HG03439 (cell line): Measurements from ENCODE around the gene NOSIP.

Source experiments
- ATAC-seq: cut with Tn5 transposase; IDR thresholded peaks from one replicate; pipeline ENCODE4 v1.9.1; 2021; ENCODE audit warnings: mild to moderate bottlenecking, moderate library complexity; ENCODE audit not compliant: unreplicated experiment

The NOSIP gene

DNA sequence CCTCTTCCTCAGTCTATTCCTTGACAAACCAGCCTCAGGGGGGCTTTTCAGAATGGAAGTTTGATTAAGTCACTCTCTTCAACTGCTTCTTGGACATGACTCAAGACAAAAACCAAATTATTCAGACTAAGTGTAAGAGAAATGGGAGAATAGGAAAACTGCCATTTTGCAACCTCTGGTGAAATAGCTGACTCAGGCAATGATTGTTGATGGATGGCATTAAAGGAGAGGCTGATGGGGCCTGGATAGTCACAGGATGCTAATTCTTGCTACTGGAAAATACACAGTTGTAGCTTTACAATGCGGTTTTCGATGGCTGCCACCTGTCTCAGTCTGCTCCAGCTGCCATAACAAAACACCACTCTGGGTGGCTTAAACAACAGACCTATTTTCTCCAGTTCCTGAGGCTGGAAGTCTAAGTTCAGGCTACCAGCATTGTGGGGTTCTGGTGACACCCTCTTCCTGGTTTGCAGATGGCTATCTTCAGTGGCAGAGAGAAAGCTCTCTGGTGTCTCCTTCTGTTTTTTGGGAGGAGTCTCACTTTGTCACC, 6.1 kb downstream of the NOSIP start:
- ATAC-seq = no peak

DNA sequence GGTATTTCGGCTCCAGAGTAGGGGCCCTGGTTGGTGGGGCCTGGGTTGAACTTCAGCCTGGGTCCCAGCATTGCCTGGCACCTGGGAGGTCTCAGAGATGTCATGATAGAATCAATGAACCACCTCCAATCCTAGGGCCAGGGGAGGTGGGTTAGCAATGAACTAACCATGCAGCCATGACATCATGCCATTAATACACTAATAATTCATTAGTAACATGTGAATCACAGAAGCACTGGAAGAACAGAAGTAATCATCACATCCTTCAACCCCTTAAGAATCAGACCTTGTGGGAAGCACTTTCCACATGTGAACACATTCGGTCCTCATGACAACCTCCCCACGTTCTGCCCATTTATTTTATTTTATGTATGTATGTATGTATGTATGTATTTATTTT, 6.9 kb downstream of the NOSIP start:
- ATAC-seq = no peak

GRCh38 chr19:49573009-49573408, 7.3 kb downstream of the NOSIP start:
- no peak for ATAC-seq

GRCh38 chr19:49570997-49571676, 9.2 kb downstream of the NOSIP start:
- no peak for ATAC-seq

GRCh38 chr19:49570138-49570856, 10.1 kb downstream of the NOSIP start:
- no peak for ATAC-seq

DNA sequence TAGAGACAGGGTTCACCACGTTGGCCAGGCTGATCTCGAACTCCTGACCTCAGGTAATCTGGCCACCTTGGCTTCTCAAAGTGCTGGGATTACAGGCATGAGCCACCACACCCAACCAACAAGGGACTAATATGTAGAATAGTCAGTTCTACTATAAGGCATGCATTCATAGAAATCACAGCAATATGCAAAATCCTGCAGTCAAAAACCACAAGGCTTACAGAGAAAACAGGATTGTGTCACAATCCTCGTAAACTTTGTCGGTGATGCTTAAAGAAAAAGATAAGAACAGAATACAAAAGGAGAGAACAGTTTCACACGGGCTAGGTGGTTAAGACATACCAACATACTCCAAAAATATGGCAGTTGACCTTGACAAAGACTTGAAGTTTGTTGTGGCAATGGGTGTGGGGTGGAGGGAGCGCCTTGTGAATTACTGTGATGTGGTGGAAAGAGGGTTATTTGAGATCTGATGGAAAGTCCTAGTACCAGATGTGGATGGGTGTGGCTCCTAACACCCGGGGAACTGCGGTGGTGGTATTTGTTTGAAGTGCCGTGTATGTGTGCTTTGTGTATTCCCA, 12.4 kb downstream of the NOSIP start:
- no peak for ATAC-seq

GRCh38 chr19:49566302-49566701, 14.1 kb downstream of the NOSIP start:
- ATAC-seq = no peak

DNA sequence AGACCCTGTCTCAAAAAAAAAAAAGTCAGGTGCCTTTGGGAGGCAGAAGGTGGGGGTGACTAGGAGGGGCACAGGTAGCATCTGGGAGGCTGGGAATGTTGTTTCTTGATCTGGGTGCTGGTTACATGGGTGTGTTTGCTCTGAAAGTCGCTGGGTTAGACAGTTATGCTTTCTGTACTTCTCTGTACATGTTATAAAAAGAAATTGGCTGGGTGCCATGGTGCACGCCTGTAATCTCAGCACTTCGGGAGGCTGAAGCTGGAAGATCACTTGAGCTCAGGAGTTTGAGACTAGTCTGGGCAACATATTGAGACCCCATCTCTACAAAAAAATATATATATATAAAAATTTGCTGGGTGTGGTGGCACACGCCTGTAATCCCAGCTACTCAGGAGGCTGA, 15.1 kb downstream of the NOSIP start:
- no peak for ATAC-seq

GRCh38 chr19:49564616-49565045, 15.7 kb downstream of the NOSIP start:
- ATAC-seq = no peak

DNA sequence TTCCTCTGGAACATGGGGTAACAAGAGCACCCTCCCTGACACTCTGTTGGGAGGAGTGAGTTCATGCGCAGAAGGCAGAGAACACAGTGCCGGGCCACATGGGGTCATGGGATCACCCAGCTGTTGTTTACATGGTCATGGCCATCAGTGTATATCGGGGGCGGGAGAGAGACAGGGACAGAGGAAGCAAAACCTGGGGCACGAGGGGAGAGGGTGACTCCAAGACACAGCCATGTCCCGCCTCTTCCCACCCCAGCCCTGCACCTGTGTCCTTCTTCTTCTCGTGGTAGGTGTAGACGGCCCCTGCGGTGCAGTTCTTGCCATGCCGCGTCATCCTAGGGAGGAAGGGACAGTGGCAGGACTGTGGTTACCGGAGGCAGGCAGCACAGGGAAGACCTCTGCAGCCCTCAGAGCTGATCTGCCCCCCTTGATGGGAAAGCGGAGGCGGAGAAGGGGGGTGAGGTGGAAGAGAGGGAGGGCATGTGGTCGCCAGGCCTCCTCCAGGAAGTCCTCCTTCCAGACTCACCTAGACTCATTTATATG, 19.9 kb downstream of the NOSIP start:
- no peak for ATAC-seq

- ATAC-seq = no peak
Observed at GRCh38 chr19:49559928-49560327, 20.4 kb downstream of the NOSIP start.

- no peak for ATAC-seq
Observed at GRCh38 chr19:49559443-49559842, 20.9 kb downstream of the NOSIP start.

- no peak for ATAC-seq
Observed at GRCh38 chr19:49558591-49558990, 21.8 kb downstream of the NOSIP start.

DNA sequence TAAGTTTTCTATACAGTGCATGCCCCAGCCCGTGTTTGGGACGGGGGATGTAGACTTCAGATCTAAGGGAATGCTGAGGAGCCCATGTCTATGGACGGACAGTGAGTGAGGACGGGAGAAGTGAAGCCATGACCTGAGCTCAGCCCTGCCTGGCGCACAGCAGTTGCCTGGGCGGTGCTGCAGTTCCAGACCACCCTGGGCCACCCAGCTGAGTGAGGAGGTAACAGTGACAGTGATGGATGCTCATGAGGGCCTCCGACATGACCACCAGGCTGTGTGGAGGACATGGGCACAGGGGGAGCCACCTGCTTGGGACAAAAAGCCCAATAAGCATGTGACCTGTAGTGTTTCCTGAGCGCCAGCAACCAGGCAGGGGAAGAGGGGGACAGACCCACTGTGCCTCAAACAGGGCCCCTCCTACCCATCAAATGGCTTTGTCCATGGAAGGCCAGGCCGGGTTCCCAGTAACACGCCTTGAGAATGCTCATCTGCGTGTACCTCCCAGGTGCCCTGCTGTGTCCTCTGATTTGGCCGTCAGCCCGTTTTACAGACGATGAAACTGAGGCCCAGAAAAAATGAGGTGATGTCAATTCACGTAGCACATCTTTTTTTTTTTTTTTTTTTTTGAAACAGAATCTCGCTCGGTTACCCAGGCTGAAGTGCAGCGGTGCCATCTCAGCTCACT, 22.6 kb downstream of the NOSIP start:
- ATAC-seq = no peak

DNA sequence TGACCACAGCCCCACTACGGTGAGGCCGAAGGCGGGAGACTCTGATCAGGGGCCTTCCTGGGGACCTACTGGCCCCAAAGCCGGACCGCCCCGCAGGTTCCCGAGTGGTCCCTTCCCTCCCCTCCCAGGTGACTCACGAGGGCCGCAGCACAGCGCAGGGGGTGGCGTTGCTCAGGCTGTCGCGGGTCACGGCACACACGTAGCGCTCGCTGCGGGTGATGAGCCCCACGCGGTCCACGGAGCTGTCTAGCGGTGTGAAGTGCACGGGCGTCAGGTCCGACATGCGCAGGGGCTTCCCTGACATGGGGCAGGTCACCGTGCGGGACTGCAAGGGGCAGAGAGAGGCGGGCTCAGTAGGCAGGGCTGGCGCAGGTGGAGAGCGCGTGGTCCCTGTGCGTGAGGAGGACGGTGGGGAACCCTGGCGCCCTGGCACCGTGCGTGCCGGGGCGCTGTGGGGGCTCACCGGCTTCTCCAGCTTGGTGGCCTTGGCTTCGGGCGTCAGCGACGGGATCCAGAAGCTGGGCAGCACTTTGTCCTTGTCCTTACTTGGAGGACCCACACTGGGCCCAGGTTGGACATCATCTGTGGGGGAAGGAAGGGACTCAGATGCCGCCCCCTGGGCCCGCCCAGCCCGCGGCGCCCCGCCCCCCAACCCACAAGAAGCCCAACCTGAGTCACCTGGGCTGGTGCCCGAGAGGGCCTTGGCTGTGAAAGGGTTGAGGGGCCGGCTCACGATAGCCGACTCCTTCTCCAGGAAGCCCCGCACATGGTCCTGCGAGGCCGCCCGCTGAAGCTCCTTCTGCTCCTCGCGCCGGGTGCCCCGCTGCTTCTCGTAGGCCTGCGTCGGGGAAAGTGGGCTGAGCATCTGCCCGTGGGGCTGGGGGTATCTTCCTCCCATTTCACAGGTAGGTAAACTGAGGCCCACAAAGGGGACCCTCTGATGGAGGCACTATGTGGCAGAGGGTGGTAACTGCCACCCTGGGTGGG, 23.7 kb downstream of the NOSIP start:
- no peak for ATAC-seq

DNA sequence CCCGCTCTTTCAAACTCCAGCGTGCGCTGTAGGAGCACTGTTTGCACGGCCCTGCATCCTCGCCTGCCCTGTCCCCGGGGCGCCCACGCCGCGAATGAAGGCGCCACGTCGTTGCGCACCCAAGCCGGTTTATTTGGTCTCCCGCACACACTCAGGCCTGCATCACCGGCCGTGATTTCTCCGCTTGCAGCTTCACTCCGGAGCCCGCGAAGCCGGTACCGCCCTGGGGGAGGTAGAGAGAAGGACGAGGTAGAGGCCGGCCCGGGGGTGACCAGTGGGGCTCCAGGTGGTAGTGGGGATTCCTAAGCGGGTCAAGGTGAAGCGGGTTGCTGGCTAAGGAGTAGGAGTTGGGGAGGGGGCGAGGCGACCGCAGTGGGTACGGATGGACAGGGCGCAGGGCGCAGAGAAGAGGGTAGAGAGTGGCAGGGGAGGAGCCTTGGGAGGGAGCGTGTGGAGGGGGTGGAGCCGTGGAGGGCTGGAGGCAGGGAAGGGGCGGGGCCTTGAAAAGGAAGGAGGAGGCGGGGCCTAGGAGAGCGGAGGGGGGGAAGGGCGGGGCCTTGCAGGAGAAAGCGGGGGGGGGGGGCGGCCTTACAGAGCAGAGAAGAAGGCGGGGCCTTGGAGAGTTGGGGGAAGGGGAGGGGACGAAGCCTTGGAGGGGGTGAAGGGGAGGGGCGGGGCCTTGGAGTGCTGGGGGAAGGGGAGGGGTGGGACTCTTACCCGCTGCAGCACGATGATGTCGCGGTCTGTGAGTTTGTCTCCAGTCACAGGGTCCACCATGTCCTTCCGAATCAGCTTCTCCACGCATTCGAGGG, 24.6 kb downstream of the NOSIP start:
- ATAC-seq = no peak

DNA sequence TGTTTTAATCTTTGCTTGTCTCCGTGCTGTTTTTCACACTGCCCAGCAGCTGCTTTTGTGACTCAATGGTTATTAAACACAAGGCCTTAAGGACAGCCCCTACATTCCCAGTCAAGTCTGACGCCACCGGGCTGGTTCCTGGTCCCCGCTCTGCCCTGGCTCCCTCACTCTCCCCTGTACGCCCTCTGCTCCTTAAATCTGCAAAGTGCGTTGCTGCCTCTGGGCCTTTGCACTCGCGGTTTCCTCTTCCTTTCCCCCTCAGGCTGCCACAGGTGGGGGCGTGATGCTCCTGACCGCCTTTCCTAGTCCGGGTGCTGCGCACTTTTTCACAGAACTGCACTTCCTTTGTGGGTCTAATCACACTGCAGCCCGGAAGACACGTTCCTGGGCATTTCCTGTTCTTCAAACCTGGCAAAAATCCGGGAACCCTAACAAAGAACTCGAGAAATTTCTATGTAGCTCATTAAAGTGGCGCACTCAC, 25.6 kb downstream of the NOSIP start:
- no peak for ATAC-seq

DNA sequence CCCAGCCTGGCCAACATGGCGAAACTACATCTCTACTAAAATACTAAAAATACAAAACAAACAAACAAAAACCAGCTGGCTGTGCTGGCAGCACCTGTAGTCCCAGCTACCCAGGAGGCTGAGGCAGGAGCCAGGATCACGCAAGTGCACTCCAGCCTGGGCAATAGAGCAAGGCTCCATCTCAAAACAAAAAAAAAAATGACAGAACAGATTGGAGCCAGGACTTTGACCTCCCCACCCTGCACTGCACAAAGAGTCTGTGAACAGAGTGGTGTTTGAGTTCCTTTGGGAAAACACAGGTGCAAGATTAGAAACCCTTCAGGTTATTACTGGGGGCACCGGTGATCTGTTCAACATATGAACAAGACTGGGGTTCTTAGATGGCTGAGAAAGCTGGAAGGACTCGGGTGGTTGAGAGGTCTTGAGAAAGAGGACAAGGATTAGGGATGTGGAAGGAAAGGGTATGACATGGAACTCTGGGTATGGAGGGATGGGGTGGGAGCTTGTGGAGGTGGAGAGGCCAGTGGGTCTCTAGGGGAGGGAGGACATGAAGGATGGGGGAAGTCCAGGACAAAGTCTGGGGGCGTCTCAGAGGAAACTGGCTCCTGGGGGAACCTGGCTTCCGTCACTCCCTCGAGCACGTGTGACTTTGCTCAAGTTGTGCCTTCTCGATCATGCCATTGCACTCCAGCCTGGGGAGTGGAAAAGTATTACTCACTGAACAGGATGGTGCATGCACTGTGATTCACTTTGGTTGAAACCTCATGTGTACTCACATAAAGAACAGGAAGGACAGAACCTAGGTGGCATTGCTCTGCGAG, 26.7 kb downstream of the NOSIP start:
- no peak for ATAC-seq
